ENCODE data around the gene GGCT.

DNA sequence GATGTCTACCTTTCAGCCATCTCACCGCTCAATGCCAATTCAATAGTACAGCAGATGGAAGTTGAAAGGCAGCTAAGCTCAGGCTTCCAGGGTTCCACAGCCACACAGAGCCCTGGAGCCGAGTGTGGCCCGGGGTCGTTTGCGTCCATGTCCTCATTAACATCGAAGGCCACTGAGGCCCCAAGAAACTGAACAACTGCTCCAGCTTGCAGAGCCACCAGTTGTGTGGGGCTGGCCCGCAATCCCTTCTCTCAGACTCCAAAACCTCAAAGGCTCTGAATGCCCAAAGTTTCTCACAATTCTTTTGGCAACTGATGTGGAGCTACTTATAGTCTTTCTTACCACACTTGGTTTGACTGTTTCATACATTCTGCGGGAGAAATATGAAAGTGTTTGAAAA, 57.2 kb downstream of the GGCT start:
- TF ChIP-seq, protein P1, sequence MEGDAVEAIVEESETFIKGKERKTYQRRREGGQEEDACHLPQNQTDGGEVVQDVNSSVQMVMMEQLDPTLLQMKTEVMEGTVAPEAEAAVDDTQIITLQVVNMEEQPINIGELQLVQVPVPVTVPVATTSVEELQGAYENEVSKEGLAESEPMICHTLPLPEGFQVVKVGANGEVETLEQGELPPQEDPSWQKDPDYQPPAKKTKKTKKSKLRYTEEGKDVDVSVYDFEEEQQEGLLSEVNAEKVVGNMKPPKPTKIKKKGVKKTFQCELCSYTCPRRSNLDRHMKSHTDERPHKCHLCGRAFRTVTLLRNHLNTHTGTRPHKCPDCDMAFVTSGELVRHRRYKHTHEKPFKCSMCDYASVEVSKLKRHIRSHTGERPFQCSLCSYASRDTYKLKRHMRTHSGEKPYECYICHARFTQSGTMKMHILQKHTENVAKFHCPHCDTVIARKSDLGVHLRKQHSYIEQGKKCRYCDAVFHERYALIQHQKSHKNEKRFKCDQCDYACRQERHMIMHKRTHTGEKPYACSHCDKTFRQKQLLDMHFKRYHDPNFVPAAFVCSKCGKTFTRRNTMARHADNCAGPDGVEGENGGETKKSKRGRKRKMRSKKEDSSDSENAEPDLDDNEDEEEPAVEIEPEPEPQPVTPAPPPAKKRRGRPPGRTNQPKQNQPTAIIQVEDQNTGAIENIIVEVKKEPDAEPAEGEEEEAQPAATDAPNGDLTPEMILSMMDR (IDR thresholded peaks at IDR 0.05) = no peak
- TF ChIP-seq POLR2A (IDR thresholded peaks at IDR 0.05) = no peak

Measured in testis (tissue), 2 donors.